ENCODE results near the gene DNAJB2. TPM values are rescaled to one million over a fixed set of nuclear protein-coding genes. Genes with fewer than 3 reads are reported as not detected.
A peak's percentile ranks its signal among the peaks of the same experiment; 100 is the strongest.

The DNAJB2 gene
- total RNA-seq, 1 experiment from 2014 or later, result 36.2 TPM

GRCh38 chr2:219272356-219272755, 6.8 kb upstream of the DNAJB2 start:
- Histone ChIP-seq H3K9me2 (ENCODE audit: insufficient read depth) (no peaks in the 10 kb centered on the region), H3K79me2 (ENCODE audit: insufficient read depth, low read length) (no peaks in the 10 kb centered on the region), H2AFZ (ENCODE audit: low read depth, low read length, poor library complexity, severe bottlenecking) (no peak overlapping the region), H3K36me3 (ENCODE audit: control insufficient read depth in 1 of 2, insufficient read depth in 2 of 2, low read length in 2 of 2) (no peaks in the 10 kb centered on the region), H3K9me3 (ENCODE audit: control insufficient read depth in 1 of 2, insufficient read depth in 1 of 2, low read depth in 1 of 2, low read length in 2 of 2) (no peaks in the 10 kb centered on the region), H3K9ac (ENCODE audit: low read length) (no peak overlapping the region), H4K20me1 (ENCODE audit: insufficient read depth) (no peaks in the 10 kb centered on the region), H3K27ac (ENCODE audit: low read depth, low read length) (no peak overlapping the region), H3K4me1 (ENCODE audit: control insufficient read depth in 1 of 2, insufficient read depth in 2 of 2, low read length in 2 of 2) (peaks cover 29 to 40% of the 10 kb centered on the region in 2 experiments), H3K27me3 (ENCODE audit: insufficient read depth, low read length) (peaks cover 6% of the 10 kb centered on the region; the same call in 1 of the 2 replicates), H3K4me3 (replicated peaks in 1 of 2; ENCODE audit: low read depth in 1 of 2, low read length in 2 of 2) (no peak overlapping the region), H3K4me2 (ENCODE audit: low read length) (peak overlapping the region; percentile 92)
- BruUV-seq (replicated peaks), result no TSS peak
- ChIA-PET POLR2A (no interaction called here), CTCF (no interaction called here), RAD21 (ENCODE audit: low non-redundant PET in 1 of 2, low total read pairs in 2 of 2, uncharacterized antibody in 2 of 2, unreplicated experiment in 2 of 2) (no interaction called here)
- TF ChIP-seq ATF3 (IDR thresholded peaks at IDR 0.05) (no peak), ZNF274 (IDR thresholded peaks at IDR 0.05; ENCODE audit: low read depth, low read length) (no peak), POLR2AphosphoS5 (IDR thresholded peaks at IDR 0.05; ENCODE audit: low read depth, low read length) (no peak), CBX3 (IDR thresholded peaks at IDR 0.05; ENCODE audit: low read depth) (no peak), YY1 (IDR thresholded peaks at IDR 0.05; ENCODE audit: extremely low read depth, insufficient replicate concordance, low read depth, low read length) (no peak), POLR2A (IDR thresholded peaks at IDR 0.05; ENCODE audit: borderline replicate concordance, extremely low read depth, insufficient read depth, insufficient read length) (no peak), MAX (IDR thresholded peaks at IDR 0.05) (no peak), JUND (IDR thresholded peaks at IDR 0.05) (no peak), ZBTB33 (IDR thresholded peaks at IDR 0.05; ENCODE audit: extremely low read depth, insufficient replicate concordance, low read length) (no peak), SRF (IDR thresholded peaks at IDR 0.05; ENCODE audit: low read depth) (no peak), TCF7L2 (IDR thresholded peaks at IDR 0.05; ENCODE audit: borderline replicate concordance, extremely low read depth, insufficient read depth, insufficient read length) (no peak), ELF1 (IDR thresholded peaks at IDR 0.05; ENCODE audit: borderline replicate concordance, low read depth) (no peak), SIN3A (IDR thresholded peaks at IDR 0.05; ENCODE audit: low read depth) (no peak), EZH2 (IDR thresholded peaks at IDR 0.05) (no peak), EGR1 (IDR thresholded peaks at IDR 0.05; ENCODE audit: low read depth) (no peak), FOSL1 (IDR thresholded peaks at IDR 0.05; ENCODE audit: low read depth) (no peak), EZH2phosphoT487 (IDR thresholded peaks at IDR 0.05; ENCODE audit: borderline replicate concordance) (no peak), ZFX (IDR thresholded peaks at IDR 0.05) (no peak)
- intact Hi-C loops (cut with micrococcal nuclease), result no loop called here
- ATAC-seq (no peak), DNase-seq (ENCODE audit: low read depth, low spot score) (no peak)
